HG03066 (cell line): ENCODE measurements around the gene CSF3.
"Not testable (repeated sequence)": the region's sequence is repeated elsewhere in the genome, so short reads cannot be mapped to it uniquely, and the experiment has no call there.

Experiments used
- ATAC-seq: cut with Tn5 transposase; IDR thresholded peaks from one replicate; pipeline ENCODE4 v1.9.1; 2021; ENCODE audit warnings: low read depth; ENCODE audit not compliant: unreplicated experiment

The CSF3 gene

DNA sequence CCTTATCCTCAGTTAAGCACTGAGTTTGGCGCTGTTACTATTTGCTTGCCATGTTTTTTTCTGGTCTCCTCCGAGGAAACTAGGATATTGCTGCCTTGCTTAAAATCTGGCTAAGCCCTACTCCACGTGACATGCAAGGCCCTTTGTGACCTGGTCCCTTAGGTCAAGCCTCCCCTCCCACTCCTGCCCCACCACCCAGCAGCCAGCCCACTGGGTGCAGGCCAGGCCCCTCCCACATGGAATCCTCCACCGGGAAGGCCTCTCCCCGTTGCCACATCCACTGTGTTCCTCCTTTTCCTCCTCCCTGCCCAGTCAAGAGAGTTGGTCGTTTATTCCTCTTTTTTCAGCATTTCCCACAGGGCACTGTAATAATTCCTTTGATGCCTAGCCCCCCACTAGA, 18.4 kb upstream of the CSF3 start:
- ATAC-seq, result no peak

DNA sequence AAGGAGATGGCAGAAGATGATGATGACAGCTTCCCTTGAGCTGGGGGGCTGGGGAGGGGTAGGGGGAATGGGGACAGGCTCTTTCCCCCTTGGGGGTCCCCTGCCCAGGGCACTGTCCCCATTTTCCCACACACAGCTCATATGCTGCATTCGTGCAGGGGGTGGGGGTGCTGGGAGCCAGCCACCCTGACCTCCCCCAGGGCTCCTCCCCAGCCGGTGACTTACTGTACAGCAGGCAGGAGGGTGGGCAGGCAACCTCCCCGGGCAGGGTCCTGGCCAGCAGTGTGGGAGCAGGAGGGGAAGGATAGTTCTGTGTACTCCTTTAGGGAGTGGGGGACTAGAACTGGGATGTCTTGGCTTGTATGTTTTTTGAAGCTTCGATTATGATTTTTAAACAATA, 17.7 kb upstream of the CSF3 start:
- ATAC-seq, result no peak

- no peak for ATAC-seq
Measured at GRCh38 chr17:39999067-39999466, 16.2 kb upstream of the CSF3 start.

GRCh38 chr17:40000161-40000560, 15.1 kb upstream of the CSF3 start:
- ATAC-seq, result no peak

- ATAC-seq, result not testable (repeated sequence)
Measured at GRCh38 chr17:40001335-40001734, 13.9 kb upstream of the CSF3 start.

DNA sequence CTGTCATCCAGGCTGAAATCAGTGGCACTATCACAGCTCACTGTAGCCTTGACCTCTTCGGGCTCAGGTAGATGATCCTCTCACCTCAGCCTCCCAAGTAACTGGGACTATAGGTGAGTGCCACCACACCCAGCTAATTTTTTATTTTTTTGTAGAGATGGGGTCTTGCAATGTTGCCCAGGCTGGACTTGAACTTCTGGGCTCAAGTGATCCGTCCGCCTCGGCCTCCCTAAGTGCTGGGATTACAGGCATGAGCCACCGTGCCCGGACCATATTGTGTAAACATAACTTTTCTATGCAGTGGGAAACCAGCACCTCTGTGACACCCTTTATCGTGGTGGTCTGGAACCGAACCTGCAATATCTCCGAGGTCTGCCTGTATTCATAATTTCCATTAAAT, 11.2 kb upstream of the CSF3 start:
- ATAC-seq, result no peak

DNA sequence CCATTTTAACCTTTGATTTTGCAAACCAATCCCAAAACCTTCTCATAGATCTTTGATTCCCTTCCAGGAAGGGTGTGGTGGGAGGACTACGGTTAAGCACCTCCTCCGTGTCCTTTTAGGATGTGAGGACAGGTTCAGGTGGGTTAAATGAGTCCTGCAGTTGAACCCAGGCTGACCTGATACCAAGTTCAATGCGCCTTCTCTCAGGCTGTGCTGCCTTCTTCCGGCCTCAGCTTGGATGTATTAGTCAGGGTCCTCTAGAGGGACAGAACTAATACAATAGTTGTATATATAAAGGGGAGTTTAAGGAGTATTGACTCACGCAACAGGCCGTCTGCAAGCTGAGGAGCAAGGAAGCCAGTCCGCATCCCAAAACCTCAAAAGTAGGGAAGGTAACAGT, 10.5 kb upstream of the CSF3 start:
- ATAC-seq, result no peak

DNA sequence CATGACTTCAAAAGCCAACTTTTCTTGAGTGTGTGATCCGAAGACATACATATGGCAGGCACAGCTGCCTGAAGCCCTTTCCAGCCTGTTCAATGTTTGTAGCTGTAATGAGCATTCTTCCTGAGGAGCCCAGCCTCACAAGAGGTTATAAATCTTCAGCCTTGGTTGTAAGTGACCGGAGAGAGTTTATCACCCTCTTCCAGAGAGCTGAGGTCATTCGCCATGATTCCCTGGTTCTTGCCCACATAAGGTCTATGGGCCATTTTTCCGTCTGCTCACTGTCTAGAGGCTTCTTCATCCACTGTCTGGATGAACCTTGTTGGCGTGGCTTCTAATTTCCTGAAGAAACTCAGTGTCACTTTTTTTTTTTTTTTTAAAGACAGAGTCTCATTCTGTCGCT, 9.7 kb upstream of the CSF3 start:
- ATAC-seq, result no peak

DNA sequence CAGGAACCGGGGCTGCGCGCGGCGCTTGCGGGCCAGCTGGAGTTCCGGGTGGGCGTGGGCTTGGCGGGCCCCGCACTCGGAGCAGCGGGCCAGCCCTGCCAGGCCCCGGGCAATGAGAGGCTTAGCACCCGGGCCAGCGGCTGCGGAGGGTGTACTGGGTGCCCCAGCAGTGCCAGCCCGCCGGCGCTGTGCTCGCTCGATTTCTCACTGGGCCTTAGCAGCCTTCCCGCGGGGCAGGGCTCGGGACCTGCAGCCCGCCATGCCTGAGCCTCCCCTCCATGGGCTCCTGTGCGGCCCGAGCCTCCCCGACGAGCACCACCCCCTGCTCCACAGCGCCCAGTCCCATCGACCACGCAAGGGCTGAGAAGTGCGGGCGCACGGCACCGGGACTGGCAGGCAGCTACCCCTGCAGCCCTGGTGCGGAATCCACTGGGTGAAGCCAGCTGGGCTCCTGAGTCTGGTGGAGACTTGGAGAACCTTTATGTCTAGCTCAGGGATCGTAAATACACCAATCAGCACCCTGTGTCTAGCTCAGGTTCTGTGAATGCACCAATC, 4.2 kb upstream of the CSF3 start:
- not testable (repeated sequence) for ATAC-seq

- ATAC-seq, result not testable (repeated sequence)
Measured at GRCh38 chr17:40012017-40012647, 3.1 kb upstream of the CSF3 start.

- no peak for ATAC-seq
Measured at GRCh38 chr17:40014375-40014980, 762 bp upstream of the CSF3 start.

DNA sequence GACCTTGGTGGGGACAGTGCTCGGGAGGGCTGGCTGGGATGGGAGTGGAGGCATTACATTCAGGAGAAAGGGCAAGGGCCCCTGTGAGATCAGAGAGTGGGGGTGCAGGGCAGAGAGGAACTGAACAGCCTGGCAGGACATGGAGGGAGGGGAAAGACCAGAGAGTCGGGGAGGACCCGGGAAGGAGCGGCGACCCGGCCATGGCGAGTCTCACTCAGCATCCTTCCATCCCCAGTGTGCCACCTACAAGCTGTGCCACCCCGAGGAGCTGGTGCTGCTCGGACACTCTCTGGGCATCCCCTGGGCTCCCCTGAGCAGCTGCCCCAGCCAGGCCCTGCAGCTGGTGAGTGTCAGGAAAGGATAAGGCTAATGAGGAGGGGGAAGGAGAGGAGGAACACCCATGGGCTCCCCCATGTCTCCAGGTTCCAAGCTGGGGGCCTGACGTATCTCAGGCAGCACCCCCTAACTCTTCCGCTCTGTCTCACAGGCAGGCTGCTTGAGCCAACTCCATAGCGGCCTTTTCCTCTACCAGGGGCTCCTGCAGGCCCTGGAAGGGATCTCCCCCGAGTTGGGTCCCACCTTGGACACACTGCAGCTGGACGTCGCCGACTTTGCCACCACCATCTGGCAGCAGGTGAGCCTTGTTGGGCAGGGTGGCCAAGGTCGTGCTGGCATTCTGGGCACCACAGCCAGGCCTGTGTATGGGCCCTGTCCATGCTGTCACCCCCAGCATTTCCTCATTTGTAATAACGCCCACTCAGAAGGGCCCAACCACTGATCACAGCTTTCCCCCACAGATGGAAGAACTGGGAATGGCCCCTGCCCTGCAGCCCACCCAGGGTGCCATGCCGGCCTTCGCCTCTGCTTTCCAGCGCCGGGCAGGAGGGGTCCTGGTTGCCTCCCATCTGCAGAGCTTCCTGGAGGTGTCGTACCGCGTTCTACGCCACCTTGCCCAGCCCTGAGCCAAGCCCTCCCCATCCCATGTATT, 1.1 kb downstream of the CSF3 start:
- no peak for ATAC-seq

DNA sequence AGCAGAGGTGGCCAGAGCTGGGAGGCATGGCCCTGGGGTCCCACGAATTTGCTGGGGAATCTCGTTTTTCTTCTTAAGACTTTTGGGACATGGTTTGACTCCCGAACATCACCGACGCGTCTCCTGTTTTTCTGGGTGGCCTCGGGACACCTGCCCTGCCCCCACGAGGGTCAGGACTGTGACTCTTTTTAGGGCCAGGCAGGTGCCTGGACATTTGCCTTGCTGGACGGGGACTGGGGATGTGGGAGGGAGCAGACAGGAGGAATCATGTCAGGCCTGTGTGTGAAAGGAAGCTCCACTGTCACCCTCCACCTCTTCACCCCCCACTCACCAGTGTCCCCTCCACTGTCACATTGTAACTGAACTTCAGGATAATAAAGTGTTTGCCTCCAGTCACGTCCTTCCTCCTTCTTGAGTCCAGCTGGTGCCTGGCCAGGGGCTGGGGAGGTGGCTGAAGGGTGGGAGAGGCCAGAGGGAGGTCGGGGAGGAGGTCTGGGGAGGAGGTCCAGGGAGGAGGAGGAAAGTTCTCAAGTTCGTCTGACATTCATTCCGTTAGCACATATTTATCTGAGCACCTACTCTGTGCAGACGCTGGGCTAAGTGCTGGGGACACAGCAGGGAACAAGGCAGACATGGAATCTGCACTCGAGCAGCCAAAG, 2.3 kb downstream of the CSF3 start:
- no peak for ATAC-seq

DNA sequence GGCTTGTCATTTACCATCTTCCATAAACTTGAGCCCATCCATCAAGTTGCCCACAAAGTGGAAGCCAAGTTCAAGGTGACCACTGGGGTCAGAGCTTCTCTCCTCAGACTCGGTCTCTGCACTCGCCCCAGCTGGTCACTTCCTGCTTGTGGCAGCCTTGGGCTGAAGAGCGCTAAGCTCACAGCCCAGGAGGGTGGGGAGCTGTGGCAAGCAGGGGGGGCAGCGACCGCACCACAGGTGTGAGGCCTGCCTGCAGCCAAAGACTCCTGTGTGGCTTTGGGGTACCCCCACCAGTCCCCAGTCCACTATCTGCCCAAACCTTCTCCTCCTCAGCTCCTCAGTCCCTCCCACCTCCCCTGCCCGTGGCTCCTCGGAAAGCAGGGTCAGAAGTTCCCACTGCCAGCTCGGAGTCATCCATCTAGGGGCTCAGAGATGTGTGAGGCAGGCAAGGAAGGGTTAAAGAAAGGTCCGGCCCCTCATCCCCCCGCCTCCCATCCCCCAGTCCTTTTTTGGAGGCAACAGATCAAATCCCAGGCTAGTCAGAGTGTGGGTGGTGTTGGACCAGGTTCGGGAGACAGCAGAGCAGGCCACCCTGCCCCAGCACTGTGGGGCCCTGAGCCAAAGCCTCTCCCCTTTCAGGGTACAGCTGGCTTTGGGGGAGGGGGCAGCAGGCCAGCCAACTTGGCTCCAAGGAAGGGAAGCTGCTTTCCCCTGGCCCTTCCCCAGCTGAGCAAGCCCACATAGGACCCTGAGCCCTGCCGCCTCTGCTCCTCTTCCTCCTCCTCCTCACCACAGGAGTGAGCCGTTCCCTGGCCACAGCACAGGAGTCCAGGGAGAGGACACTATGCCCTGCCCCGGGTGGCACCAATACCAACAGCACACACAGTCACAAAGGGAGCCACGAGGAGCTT, 3.2 kb downstream of the CSF3 start:
- ATAC-seq, result no peak

DNA sequence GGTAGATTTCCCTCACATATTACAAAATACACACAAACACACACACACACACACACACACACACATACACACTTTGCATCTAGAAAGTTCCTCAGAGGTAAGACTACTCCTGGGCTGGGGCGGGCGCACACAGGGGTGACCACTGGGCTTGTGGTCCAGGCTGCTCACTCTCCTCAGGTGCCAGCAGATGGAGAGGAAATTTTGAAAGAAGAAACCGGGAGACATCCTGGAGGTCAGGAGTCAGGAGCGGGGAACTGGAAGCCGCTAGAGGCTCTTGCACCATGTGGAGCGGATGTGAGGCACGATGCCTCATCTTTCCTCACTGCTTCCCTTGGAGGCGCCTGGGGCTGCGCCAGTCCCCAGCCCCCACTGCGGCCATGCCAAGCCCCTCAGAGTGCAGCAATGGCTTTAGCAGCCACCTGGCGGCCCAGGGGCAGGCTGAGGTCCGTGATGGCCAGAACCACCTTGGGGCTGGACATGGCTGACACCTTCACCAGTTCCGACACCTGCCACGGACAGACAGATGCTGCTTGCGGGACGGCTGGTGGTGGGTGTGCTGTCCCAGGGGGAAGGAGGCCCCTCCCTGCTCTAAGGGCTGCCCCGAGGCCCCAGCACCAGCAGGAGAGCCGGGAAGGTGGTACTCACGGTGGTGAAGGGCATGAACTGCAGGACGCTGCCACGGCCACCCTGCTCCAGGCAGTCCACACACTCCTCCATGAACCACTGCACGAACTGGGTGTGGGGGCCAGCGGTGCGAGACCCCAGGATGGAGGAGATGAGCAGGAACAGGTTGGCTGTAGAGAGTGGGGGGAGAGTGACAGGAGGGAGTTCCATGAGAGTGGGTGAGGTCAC, 4.1 kb downstream of the CSF3 start:
- no peak for ATAC-seq

DNA sequence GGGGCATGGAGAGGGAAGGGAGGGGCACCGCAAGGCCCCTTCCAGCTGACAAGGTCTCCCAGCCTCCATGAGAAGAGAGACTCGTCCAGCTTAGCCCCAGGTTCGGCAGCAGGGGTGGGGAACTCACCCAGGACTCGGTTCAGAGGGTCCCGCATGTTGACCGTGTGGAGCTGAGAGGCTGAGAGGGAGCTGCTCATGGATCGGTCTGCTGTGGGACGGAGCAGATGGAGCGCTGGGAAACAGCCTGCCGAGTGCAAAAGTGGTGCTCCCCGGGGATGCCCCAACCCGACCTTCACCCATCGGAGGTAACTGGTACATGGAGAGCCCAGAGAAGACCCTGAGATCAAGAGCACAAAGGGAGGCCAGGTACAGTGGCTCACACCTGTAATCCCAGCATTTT, 4.9 kb downstream of the CSF3 start:
- ATAC-seq, result no peak

GRCh38 chr17:40021451-40021971, 6.3 kb downstream of the CSF3 start:
- no peak for ATAC-seq

- ATAC-seq, result no peak
Measured at GRCh38 chr17:40022497-40022896, 7.3 kb downstream of the CSF3 start.
